ENCODE data around the gene KCNK15. TPM values are rescaled to one million over a fixed set of nuclear protein-coding genes. Genes with fewer than 3 reads are reported as not detected.
A peak's percentile ranks its signal among the peaks of the same experiment; 100 is the strongest.

Gene KCNK15
- polyA plus RNA-seq, 3 donors: 0.03 TPM; not detected in 2

GRCh38 chr20:44747166-44748004 is 1.7 kb downstream of the KCNK15 start:
- Histone ChIP-seq H3K27ac (ENCODE audit: low read depth in 1 of 2, low read length in 2 of 2) (no peak overlapping the region), H3K9me3 (replicated peaks in 1 of 2; ENCODE audit: control insufficient read depth in 1 of 2, insufficient read depth in 1 of 2, low read length in 2 of 2) (peaks cover 0 to 9% of the 10 kb centered on the region in 2 donors), H3K36me3 (replicated peaks in 1 of 2; ENCODE audit: control insufficient read depth in 1 of 2, insufficient read depth in 2 of 2, low read length in 2 of 2) (no peaks in the 10 kb centered on the region), H2AFZ (ENCODE audit: insufficient read depth, low read depth, low read length, poor library complexity, severe bottlenecking) (no peak overlapping the region), H3K4me1 (ENCODE audit: control insufficient read depth in 1 of 2, insufficient read depth in 2 of 2, low read length in 2 of 2) (peaks cover 6 to 11% of the 10 kb centered on the region in 2 donors), H4K20me1 (ENCODE audit: insufficient read depth, low read length) (no peaks in the 10 kb centered on the region), H3K9ac (ENCODE audit: insufficient read depth, low read length, poor library complexity, severe bottlenecking) (no peak overlapping the region), H3K27me3 (ENCODE audit: control insufficient read depth in 2 of 2, insufficient read depth in 2 of 2, low read length in 2 of 2) (peaks cover 15 to 40% of the 10 kb centered on the region in 2 donors), H3K79me2 (ENCODE audit: insufficient read depth, low read length) (no peaks in the 10 kb centered on the region), H3K4me2 (replicated peaks; ENCODE audit: extremely low read depth, low read length, poor library complexity, severe bottlenecking) (no peak overlapping the region), H3K4me3 (replicated peaks in 1 of 3; ENCODE audit: low read depth in 2 of 3, low read length in 3 of 3) (no peak overlapping the region)
- DNase-seq: peak; percentile 13 to 50 (median 49)
- 14% methylated on average over 3 of the region's 5 CpGs for whole genome bisulfite sequencing (ENCODE audit: insufficient coverage)
- peaks cover 4 to 8% of the 10 kb centered on the region in 2 donors for H3K36me3 Mint-ChIP-seq
- TF ChIP-seq, protein P1, sequence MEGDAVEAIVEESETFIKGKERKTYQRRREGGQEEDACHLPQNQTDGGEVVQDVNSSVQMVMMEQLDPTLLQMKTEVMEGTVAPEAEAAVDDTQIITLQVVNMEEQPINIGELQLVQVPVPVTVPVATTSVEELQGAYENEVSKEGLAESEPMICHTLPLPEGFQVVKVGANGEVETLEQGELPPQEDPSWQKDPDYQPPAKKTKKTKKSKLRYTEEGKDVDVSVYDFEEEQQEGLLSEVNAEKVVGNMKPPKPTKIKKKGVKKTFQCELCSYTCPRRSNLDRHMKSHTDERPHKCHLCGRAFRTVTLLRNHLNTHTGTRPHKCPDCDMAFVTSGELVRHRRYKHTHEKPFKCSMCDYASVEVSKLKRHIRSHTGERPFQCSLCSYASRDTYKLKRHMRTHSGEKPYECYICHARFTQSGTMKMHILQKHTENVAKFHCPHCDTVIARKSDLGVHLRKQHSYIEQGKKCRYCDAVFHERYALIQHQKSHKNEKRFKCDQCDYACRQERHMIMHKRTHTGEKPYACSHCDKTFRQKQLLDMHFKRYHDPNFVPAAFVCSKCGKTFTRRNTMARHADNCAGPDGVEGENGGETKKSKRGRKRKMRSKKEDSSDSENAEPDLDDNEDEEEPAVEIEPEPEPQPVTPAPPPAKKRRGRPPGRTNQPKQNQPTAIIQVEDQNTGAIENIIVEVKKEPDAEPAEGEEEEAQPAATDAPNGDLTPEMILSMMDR (IDR thresholded peaks at IDR 0.05): peak; percentile 71
- peaks cover 34 to 69% (median 39%) of the 10 kb centered on the region in 3 donors for H3K27me3 Mint-ChIP-seq (ENCODE audit: low read depth in 3 of 3)
- no peak overlapping the region for H3K27ac Mint-ChIP-seq
- H3K9me3 Mint-ChIP-seq: peaks cover 0 to 13% (median 4%) of the 10 kb centered on the region in 7 donors
- peaks cover 13% of the 10 kb centered on the region for H3K4me1 Mint-ChIP-seq
- H3K4me3 Mint-ChIP-seq: peak overlapping the region in 1 of 2 donors; percentile 86
- intact Hi-C loops (cut with micrococcal nuclease): loop anchor here (5.0 kb wide), 1 partner anchor 120 kb away; no protein-coding TSS in a partner anchor

- H3K36me3 Mint-ChIP-seq: peaks cover 4 to 8% of the 10 kb centered on the region in 2 donors
- H3K27ac Mint-ChIP-seq: no peak overlapping the region
- peaks cover 0 to 13% (median 4%) of the 10 kb centered on the region in 7 donors for H3K9me3 Mint-ChIP-seq
- Histone ChIP-seq H2AFZ (ENCODE audit: insufficient read depth, low read depth, low read length, poor library complexity, severe bottlenecking) (no peak overlapping the region), H3K4me1 (ENCODE audit: control insufficient read depth in 1 of 2, insufficient read depth in 2 of 2, low read length in 2 of 2) (peaks cover 6 to 11% of the 10 kb centered on the region in 2 donors), H3K27me3 (ENCODE audit: control insufficient read depth in 2 of 2, insufficient read depth in 2 of 2, low read length in 2 of 2) (peaks cover 15 to 38% of the 10 kb centered on the region in 2 donors), H4K20me1 (ENCODE audit: insufficient read depth, low read length) (no peaks in the 10 kb centered on the region), H3K4me3 (replicated peaks in 1 of 3; ENCODE audit: low read depth in 2 of 3, low read length in 3 of 3) (no peak overlapping the region), H3K79me2 (ENCODE audit: insufficient read depth, low read length) (no peaks in the 10 kb centered on the region), H3K4me2 (replicated peaks; ENCODE audit: extremely low read depth, low read length, poor library complexity, severe bottlenecking) (no peak overlapping the region), H3K9me3 (replicated peaks in 1 of 2; ENCODE audit: control insufficient read depth in 1 of 2, insufficient read depth in 1 of 2, low read length in 2 of 2) (peaks cover 0 to 9% of the 10 kb centered on the region in 2 donors), H3K9ac (ENCODE audit: insufficient read depth, low read length, poor library complexity, severe bottlenecking) (no peak overlapping the region), H3K36me3 (replicated peaks in 1 of 2; ENCODE audit: control insufficient read depth in 1 of 2, insufficient read depth in 2 of 2, low read length in 2 of 2) (no peaks in the 10 kb centered on the region), H3K27ac (ENCODE audit: low read depth in 1 of 2, low read length in 2 of 2) (no peak overlapping the region)
- intact Hi-C loops (cut with micrococcal nuclease): loop anchor here (5.0 kb wide), 1 partner anchor 119 kb away; no protein-coding TSS in a partner anchor
- no peak for DNase-seq
- H3K4me3 Mint-ChIP-seq: peak overlapping the region in 1 of 2 donors; percentile 35
- 100% methylated on average over 1 of the region's 3 CpGs for WGBS (ENCODE audit: insufficient coverage)
- TF ChIP-seq, protein P1 (IDR thresholded peaks at IDR 0.05): no peak
- peaks cover 33 to 69% (median 39%) of the 10 kb centered on the region in 3 donors for H3K27me3 Mint-ChIP-seq (ENCODE audit: low read depth in 3 of 3)
- H3K4me1 Mint-ChIP-seq: peaks cover 13% of the 10 kb centered on the region
Observed at GRCh38 chr20:44748005-44748370, 2.3 kb downstream of the KCNK15 start.
